ENCODE measurements around the gene LY6G6D.

LY6G6D gene

DNA sequence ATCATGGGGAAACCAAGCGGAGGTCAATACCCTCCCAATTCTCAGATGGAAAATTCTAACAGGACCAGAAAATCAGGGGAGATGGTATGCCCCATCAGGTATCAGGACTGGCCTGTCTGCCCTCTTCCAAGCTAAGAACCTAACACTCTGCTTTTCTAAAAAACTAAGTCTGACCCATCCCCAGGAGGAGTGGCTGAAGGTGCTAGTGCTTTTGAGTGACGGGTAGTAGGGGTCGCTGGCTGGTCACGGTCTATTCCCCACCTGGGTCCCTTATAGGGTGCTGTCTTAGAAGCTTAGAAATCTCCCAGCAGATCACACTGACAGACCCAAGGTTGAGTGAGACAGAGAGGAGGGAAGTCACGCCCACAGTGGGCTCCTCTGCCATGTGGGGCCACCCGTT lies 21.6 kb upstream of the LY6G6D start:
- no peak overlapping the region for H3K9ac ChIP-seq (ENCODE audit: low read length)

DNA sequence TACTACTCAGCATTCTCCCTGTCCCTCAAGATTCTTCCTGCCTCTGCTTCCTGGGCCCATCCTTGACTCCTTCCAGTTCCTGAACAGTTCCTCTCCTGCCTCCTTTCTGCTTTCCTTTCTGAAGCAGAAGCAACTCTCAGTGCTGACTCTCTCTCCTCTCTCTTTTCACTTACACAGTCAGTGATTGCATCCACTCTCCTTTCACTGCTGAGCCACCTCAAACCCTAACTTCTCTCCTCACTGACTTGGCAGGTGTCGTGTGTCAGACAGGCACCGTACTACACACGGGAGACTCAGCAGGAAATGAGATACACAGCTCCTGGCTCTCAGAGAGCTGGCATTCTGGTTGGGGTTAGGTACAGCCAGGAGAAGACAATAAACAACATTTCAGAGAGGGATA lies 17.6 kb upstream of the LY6G6D start:
- Histone ChIP-seq H3K4me1 (ENCODE audit: control insufficient read depth, insufficient read depth, low read length) (peaks cover 7% of the 10 kb centered on the region), H3K9ac (ENCODE audit: low read length) (no peak overlapping the region), H3K27me3 (ENCODE audit: control insufficient read depth, insufficient read depth, low read length) (no peaks in the 10 kb centered on the region), H3K9me3 (ENCODE audit: control insufficient read depth, insufficient read depth, low read depth, low read length) (no peaks in the 10 kb centered on the region), H3K4me3 (ENCODE audit: low read depth, low read length) (no peak overlapping the region), H3K36me3 (ENCODE audit: control insufficient read depth, insufficient read depth, low read length) (peaks cover 39% of the 10 kb centered on the region), H3K27ac (ENCODE audit: low read depth, low read length) (no peak overlapping the region)

More for the DNA sequence above, 21.6 kb upstream of the LY6G6D start:
- H3K9me3 ChIP-seq (ENCODE audit: control insufficient read depth, insufficient read depth, low read depth, low read length): no peaks in the 10 kb centered on the region
- no peak overlapping the region for H3K27ac ChIP-seq (ENCODE audit: low read depth, low read length)
- peaks cover 64% of the 10 kb centered on the region for H3K36me3 ChIP-seq (ENCODE audit: control insufficient read depth, insufficient read depth, low read length)
- no peak overlapping the region for H3K4me3 ChIP-seq (ENCODE audit: low read depth, low read length)
- H3K4me1 ChIP-seq (ENCODE audit: control insufficient read depth, insufficient read depth, low read length): peaks cover 7% of the 10 kb centered on the region; the same call in 1 of the 2 replicates
- no peaks in the 10 kb centered on the region for H3K27me3 ChIP-seq (ENCODE audit: control insufficient read depth, insufficient read depth, low read length)

DNA sequence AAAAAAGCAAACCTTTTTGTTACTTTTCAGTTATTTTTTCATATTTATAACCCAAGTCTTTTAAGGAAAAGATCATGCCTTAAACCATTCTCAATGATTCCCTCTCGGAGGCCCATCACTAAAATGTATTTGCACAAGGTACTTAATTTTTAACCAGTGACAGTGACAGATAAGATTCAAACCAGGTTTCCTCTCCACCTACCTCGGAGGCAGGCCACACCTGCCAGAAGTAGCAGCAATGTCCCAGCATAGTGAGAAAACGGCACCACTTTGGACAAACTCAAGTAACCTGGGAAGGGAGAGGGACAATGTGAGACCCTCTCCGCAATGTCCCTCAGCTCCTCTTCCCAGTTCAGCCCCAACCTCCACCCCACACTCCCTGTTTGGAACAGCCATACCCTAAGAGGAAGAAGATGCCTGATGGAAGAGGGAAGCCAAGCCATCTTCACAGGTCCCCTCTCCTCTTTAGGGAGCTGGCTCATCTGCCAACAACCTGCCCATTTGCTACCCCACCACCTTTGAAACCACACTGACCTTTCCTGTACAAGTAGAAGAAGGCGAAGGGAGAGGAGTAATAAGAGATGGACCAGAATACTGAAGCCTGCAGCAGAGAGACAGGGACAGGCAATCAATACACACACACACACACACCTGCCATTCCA lies 14.3 kb upstream of the LY6G6D start:
- H3K27me3 ChIP-seq (ENCODE audit: control insufficient read depth, insufficient read depth, low read length): no peaks in the 10 kb centered on the region
- H3K4me1 ChIP-seq (ENCODE audit: control insufficient read depth, insufficient read depth, low read length): peaks cover 7% of the 10 kb centered on the region
- no peak overlapping the region for H3K27ac ChIP-seq (ENCODE audit: low read depth, low read length)
- H3K36me3 ChIP-seq (ENCODE audit: control insufficient read depth, insufficient read depth, low read length): peaks cover 19% of the 10 kb centered on the region
- H3K9me3 ChIP-seq (ENCODE audit: control insufficient read depth, insufficient read depth, low read depth, low read length): no peaks in the 10 kb centered on the region
- no peak overlapping the region for H3K4me3 ChIP-seq (ENCODE audit: low read depth, low read length)
- no peak overlapping the region for H3K9ac ChIP-seq (ENCODE audit: low read length)

DNA sequence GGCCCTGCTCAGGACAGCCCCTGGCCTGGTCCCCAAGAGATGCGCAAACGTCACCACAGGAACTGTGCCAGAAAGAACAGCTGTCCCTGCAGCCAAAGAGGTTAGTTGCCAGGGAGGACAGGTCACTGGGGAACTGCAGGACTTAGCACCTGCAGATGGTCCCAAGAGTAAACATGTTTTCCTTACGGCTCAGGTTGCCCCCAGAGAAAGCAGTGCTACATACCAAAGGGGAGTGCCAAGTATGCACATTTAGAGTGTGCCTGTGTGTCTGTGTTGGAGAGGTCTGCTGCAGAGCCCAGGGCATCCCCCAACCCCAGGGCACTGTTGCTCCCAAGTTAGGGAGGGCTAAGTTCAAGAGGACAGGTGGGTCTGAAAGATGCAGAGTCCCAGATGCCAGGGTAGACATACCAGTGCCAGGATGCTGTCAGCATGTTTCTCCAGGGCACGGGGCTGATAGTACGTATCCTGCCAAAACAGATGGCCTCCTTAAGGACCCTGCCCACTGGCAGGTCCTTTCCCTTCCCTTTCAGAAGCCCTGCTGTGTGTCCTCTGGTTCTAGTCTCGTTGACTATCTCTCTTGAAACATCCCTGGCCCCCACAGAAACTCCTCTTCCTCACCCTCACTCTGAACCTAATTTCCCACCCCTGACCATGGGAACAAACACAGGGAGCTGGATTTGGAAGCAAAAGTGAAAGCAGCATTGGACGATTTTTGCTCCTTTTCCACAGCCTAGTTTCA lies 13.3 kb upstream of the LY6G6D start:
- Histone ChIP-seq H3K9ac (ENCODE audit: low read length) (peak overlapping the region; percentile 76), H3K27me3 (ENCODE audit: control insufficient read depth, insufficient read depth, low read length) (no peaks in the 10 kb centered on the region), H3K9me3 (ENCODE audit: control insufficient read depth, insufficient read depth, low read depth, low read length) (no peaks in the 10 kb centered on the region), H3K4me1 (ENCODE audit: control insufficient read depth, insufficient read depth, low read length) (peaks cover 7% of the 10 kb centered on the region), H3K4me3 (ENCODE audit: low read depth, low read length) (peak overlapping the region; percentile 70), H3K27ac (ENCODE audit: low read depth, low read length) (no peak overlapping the region), H3K36me3 (ENCODE audit: control insufficient read depth, insufficient read depth, low read length) (peaks cover 15% of the 10 kb centered on the region)

DNA sequence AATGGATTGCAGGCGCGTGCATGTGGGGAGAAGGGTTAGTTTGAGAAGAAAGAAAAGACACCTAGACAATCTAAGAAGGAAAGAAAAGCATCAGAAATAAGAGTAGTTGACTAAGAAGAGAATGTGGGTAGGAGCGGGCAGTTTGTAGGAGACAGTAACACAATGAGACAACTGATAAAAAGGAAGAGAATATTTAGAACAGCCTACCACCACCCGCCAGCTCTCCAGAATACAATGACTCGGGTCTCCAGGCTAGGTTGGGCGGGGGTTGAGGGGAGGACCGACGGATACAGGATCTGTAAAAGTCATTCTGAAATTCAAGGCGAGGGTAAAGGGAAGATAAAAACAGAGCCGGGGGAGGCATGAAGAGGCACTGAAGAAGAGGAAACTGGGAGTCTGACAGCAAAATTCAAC lies 12.7 kb upstream of the LY6G6D start:
- H3K4me1 ChIP-seq (ENCODE audit: control insufficient read depth, insufficient read depth, low read length): peaks cover 7% of the 10 kb centered on the region
- H3K36me3 ChIP-seq (ENCODE audit: control insufficient read depth, insufficient read depth, low read length): peaks cover 9% of the 10 kb centered on the region; the same call in 1 of the 2 replicates
- H3K9ac ChIP-seq (ENCODE audit: low read length): peak overlapping the region; percentile 76
- H3K9me3 ChIP-seq (ENCODE audit: control insufficient read depth, insufficient read depth, low read depth, low read length): no peaks in the 10 kb centered on the region
- H3K4me3 ChIP-seq (ENCODE audit: low read depth, low read length): peak overlapping the region; percentile 70
- no peak overlapping the region; the same call in 1 of the 2 replicates for H3K27ac ChIP-seq (ENCODE audit: low read depth, low read length)
- no peaks in the 10 kb centered on the region for H3K27me3 ChIP-seq (ENCODE audit: control insufficient read depth, insufficient read depth, low read length)

DNA sequence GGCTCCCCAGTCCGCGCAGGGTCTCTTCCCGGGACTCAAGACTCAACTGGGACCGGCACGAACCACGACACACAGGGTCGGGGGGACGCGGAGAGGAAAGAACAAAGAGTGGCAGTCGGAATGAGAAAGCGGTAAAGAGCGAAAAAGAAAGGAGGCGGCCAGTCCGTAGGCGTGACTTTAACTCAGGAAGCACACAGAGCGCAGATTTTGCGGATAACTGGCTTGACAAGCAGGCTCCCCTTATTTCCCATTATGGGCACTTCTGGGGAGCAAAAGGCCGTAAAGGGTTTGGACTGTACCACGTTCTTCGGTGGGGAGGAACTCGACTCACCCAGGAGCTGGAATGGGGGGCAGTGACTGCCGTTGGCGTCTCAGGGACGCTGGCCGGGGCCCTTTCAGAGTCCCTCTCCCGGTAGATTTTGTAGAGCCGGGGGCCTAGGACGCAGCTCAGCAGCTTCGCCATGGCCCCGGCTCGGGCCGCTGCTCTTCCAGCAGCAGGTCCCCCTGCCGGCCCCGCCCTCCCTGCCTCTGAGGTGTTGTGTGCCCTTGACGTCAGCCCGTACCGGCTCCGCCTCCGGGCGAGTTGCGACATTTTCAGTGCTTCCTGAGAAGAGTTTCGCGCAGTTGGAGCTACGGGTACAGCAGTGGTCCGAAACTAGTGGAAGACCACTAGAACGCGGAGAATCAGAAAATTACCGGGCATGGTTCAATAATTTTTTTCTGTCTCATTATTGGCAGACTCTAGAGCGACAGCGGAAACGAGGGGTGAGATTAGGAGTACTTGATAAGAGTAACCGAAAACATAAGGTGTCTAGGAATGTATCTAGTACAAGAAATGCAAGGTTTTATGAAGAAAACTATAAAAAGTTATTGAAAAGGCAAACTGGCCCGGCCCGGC lies 12.1 kb upstream of the LY6G6D start, which contains the start of gene ABHD16A:
TSS of gene ABHD16A (minus strand) at position 506 of the 898 bp plus-strand sequence. CDS start at position 463, 43 bp downstream.
- H3K27ac ChIP-seq (ENCODE audit: low read depth, low read length): peak within 1 kb of the TSS; percentile 65; the same call in 1 of the 2 replicates

DNA sequence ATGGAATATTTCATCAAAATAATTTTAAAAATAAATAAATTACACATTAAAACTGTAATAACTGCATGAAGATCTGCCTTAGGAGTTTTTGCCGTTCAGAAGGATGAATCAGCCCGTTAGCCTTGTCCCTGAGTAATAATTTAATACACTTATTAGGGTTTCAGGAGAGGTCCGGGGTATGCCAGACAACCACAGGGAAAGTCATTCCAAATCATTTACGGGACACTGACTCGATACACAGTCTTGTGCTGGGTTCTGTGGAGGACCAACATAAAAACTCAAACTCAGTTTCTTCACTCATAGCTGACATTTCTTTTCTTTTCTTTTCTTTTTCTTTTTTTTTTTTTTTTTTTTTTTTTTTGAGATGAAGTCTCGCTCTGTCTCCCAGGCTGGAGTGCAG lies 9.2 kb upstream of the LY6G6D start:
- H3K4me1 ChIP-seq (ENCODE audit: control insufficient read depth, insufficient read depth, low read length): peaks cover 13% of the 10 kb centered on the region
- no peaks in the 10 kb centered on the region for H3K36me3 ChIP-seq (ENCODE audit: control insufficient read depth, insufficient read depth, low read length)

More for the DNA sequence above, 12.1 kb upstream of the LY6G6D start, which contains the start of gene ABHD16A:
- peak within 1 kb of the TSS; percentile 76 for H3K9ac ChIP-seq (ENCODE audit: low read length)
- H3K36me3 ChIP-seq (ENCODE audit: control insufficient read depth, insufficient read depth, low read length): 0 out of 2 replicates have a peak, but pooled peaks cover 6% of the 10 kb centered on the region
- H3K4me1 ChIP-seq (ENCODE audit: control insufficient read depth, insufficient read depth, low read length): peaks cover 7% of the 10 kb centered on the region
- H3K9me3 ChIP-seq (ENCODE audit: control insufficient read depth, insufficient read depth, low read depth, low read length): no peaks in the 10 kb centered on the region
- peak within 1 kb of the TSS; percentile 70 for H3K4me3 ChIP-seq (ENCODE audit: low read depth, low read length)
- H3K27me3 ChIP-seq (ENCODE audit: control insufficient read depth, insufficient read depth, low read length): no peaks in the 10 kb centered on the region

DNA sequence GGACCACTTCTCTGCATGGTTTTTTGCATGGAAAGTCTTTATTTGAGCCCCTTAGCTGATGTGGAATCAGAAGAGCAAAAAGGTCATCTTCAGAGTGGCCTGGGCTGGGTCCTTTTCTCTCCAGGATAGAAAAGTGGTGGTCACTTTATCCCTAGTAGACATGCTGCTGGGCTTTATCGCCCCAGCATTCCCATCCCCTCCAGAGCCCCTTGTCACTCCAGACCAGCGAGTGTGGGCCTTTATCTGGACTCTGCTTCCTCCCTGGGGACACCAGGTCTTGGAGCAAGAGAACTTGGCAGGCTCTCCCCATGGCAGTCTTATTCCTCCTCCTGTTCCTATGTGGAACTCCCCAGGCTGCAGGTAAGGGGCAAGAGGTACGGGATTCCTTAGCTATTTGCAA lies 8.5 kb upstream of the LY6G6D start, which contains the start of gene LY6G6F:
TSS of gene LY6G6F (plus strand) at position 268 of the 400 bp plus-strand sequence. CDS start at position 309, 41 bp downstream.
- H3K36me3 ChIP-seq (ENCODE audit: control insufficient read depth, insufficient read depth, low read length): no peaks in the 10 kb centered on the region
- H3K4me3 ChIP-seq (ENCODE audit: low read depth, low read length): no peak within 1 kb of the TSS
- no peaks in the 10 kb centered on the region for H3K27me3 ChIP-seq (ENCODE audit: control insufficient read depth, insufficient read depth, low read length)
- H3K9ac ChIP-seq (ENCODE audit: low read length): no peak within 1 kb of the TSS
- H3K4me1 ChIP-seq (ENCODE audit: control insufficient read depth, insufficient read depth, low read length): peaks cover 19% of the 10 kb centered on the region
- H3K9me3 ChIP-seq (ENCODE audit: control insufficient read depth, insufficient read depth, low read depth, low read length): no peaks in the 10 kb centered on the region
- H3K27ac ChIP-seq (ENCODE audit: low read depth, low read length): no peak within 1 kb of the TSS

More for the DNA sequence above, 9.2 kb upstream of the LY6G6D start:
- Histone ChIP-seq H3K9me3 (ENCODE audit: control insufficient read depth, insufficient read depth, low read depth, low read length) (no peaks in the 10 kb centered on the region), H3K9ac (ENCODE audit: low read length) (no peak overlapping the region), H3K27ac (ENCODE audit: low read depth, low read length) (no peak overlapping the region), H3K27me3 (ENCODE audit: control insufficient read depth, insufficient read depth, low read length) (no peaks in the 10 kb centered on the region), H3K4me3 (ENCODE audit: low read depth, low read length) (no peak overlapping the region)

DNA sequence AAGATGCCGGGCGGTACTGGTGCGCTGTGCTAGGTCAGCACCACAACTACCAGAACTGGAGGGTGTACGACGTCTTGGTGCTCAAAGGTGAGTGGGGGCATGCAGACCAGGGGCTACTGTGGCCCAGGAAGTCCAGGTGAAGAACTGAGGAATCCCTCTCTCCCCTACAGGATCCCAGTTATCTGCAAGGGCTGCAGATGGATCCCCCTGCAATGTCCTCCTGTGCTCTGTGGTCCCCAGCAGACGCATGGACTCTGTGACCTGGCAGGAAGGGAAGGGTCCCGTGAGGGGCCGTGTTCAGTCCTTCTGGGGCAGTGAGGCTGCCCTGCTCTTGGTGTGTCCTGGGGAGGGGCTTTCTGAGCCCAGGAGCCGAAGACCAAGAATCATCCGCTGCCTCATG lies 7.4 kb upstream of the LY6G6D start:
- Histone ChIP-seq H3K4me1 (ENCODE audit: control insufficient read depth, insufficient read depth, low read length) (peaks cover 12% of the 10 kb centered on the region; the same call in 1 of the 2 replicates), H3K36me3 (ENCODE audit: control insufficient read depth, insufficient read depth, low read length) (no peaks in the 10 kb centered on the region), H3K4me3 (ENCODE audit: low read depth, low read length) (no peak overlapping the region), H3K9me3 (ENCODE audit: control insufficient read depth, insufficient read depth, low read depth, low read length) (no peaks in the 10 kb centered on the region), H3K27me3 (ENCODE audit: control insufficient read depth, insufficient read depth, low read length) (no peaks in the 10 kb centered on the region), H3K9ac (ENCODE audit: low read length) (no peak overlapping the region), H3K27ac (ENCODE audit: low read depth, low read length) (no peak overlapping the region)

DNA sequence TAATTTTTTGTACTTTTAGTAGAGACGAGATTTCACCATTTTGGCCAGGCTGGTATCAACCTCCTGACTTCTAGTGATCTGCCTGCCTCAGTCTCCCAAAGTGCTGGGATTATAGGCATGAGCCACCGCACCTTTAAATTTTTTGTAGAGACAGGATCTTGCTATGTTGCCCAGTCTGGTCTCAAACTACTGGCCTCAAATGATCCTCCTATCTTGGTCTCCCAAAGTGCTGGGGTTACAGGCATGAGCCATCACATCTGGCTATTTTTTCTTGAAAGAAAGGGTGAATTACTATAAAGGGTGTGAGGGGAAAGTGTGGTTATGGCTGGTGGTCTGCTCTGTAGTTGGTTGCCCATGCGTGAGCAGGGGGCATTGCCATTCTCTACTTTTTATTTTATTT lies 6.9 kb upstream of the LY6G6D start:
- Histone ChIP-seq H3K9ac (ENCODE audit: low read length) (no peak overlapping the region), H3K9me3 (ENCODE audit: control insufficient read depth, insufficient read depth, low read depth, low read length) (no peaks in the 10 kb centered on the region), H3K4me1 (ENCODE audit: control insufficient read depth, insufficient read depth, low read length) (peaks cover 14% of the 10 kb centered on the region; the same call in 1 of the 2 replicates), H3K4me3 (ENCODE audit: low read depth, low read length) (no peak overlapping the region), H3K27me3 (ENCODE audit: control insufficient read depth, insufficient read depth, low read length) (no peaks in the 10 kb centered on the region), H3K36me3 (ENCODE audit: control insufficient read depth, insufficient read depth, low read length) (no peaks in the 10 kb centered on the region), H3K27ac (ENCODE audit: low read depth, low read length) (no peak overlapping the region)

All from HUES6 (cell line).